ENCODE data around the gene OCIAD2. TPM values are rescaled to one million over a fixed set of nuclear protein-coding genes. Genes with fewer than 3 reads are reported as not detected.

Gene OCIAD2
- total and polyA plus RNA-seq, 2 experiments from 2014 or later, result 1.7 to 35.0 TPM

- in situ Hi-C loops (cut with MboI), result no loop called here
- 53 to 75% methylated on average over 1 of the region's 1 CpG for WGBS, 2 experiments (ENCODE audit: low coverage in 1 of 2, low lambda C conversion rate in 2 of 2, missing lambda C conversion rate in 2 of 2)
- H3K4me1 ChIP-seq (ENCODE audit: insufficient read depth), result no peaks in the 10 kb centered on the region
These were observed 43.9 kb downstream of the OCIAD2 start for GRCh38 chr4:48862661-48863060.

GRCh38 chr4:48862038-48862437, 44.5 kb downstream of the OCIAD2 start:
- no peaks in the 10 kb centered on the region for H3K9me2 ChIP-seq (ENCODE audit: insufficient read depth)
- H3K27ac ChIP-seq, result no peak overlapping the region
- H3K9ac ChIP-seq, result no peak overlapping the region
- H3K4me1 ChIP-seq (ENCODE audit: insufficient read depth), result no peaks in the 10 kb centered on the region
- no peaks in the 10 kb centered on the region for H3K79me2 ChIP-seq (ENCODE audit: insufficient read depth)
- H4K20me1 ChIP-seq (ENCODE audit: insufficient read depth), result no peaks in the 10 kb centered on the region
- H3F3A ChIP-seq (ENCODE audit: insufficient read depth), result peaks cover 7% of the 10 kb centered on the region; the same call in 1 of the 2 replicates
- peaks cover 19% of the 10 kb centered on the region for H3K36me3 ChIP-seq (ENCODE audit: low read depth)
- H3K9me3 ChIP-seq (ENCODE audit: low read depth), result no peaks in the 10 kb centered on the region
- H3K4me3 ChIP-seq, result no peak overlapping the region
- DNase-seq, result no peak
- no peak overlapping the region for H2AFZ ChIP-seq
- H3K4me2 ChIP-seq (ENCODE audit: unreplicated experiment), result no peak overlapping the region
- TF ChIP-seq EZH2 (IDR thresholded peaks at IDR 0.05; ENCODE audit: insufficient read depth, poor library complexity, severe bottlenecking) (no peak), EZH2phosphoT487 (IDR thresholded peaks at IDR 0.05; ENCODE audit: insufficient read depth, low read depth) (no peak)
- WGBS, 2 experiments (ENCODE audit: low coverage in 1 of 2, low lambda C conversion rate in 2 of 2, missing lambda C conversion rate in 2 of 2), result 96 to 98% methylated on average over 3 of the region's 3 CpGs
- no peaks in the 10 kb centered on the region for H3K27me3 ChIP-seq (replicated peaks; ENCODE audit: insufficient read depth)
- in situ Hi-C loops (cut with MboI), result no loop called here

More at GRCh38 chr4:48862661-48863060, 43.9 kb downstream of the OCIAD2 start:
- Histone ChIP-seq H3K9me3 (ENCODE audit: low read depth) (no peaks in the 10 kb centered on the region), H3K27me3 (replicated peaks; ENCODE audit: insufficient read depth) (no peaks in the 10 kb centered on the region), H3F3A (ENCODE audit: insufficient read depth) (peaks cover 7% of the 10 kb centered on the region; the same call in 1 of the 2 replicates), H3K27ac (no peak overlapping the region), H3K9me2 (ENCODE audit: insufficient read depth) (no peaks in the 10 kb centered on the region), H3K9ac (no peak overlapping the region), H3K79me2 (ENCODE audit: insufficient read depth) (no peaks in the 10 kb centered on the region), H3K4me3 (no peak overlapping the region), H2AFZ (no peak overlapping the region), H3K4me2 (ENCODE audit: unreplicated experiment) (no peak overlapping the region), H4K20me1 (ENCODE audit: insufficient read depth) (no peaks in the 10 kb centered on the region), H3K36me3 (ENCODE audit: low read depth) (peaks cover 19% of the 10 kb centered on the region)
- no peak for DNase-seq
- TF ChIP-seq EZH2phosphoT487 (IDR thresholded peaks at IDR 0.05; ENCODE audit: insufficient read depth, low read depth), result no peak
- no peak for TF ChIP-seq EZH2 (IDR thresholded peaks at IDR 0.05; ENCODE audit: insufficient read depth, poor library complexity, severe bottlenecking)

DNA sequence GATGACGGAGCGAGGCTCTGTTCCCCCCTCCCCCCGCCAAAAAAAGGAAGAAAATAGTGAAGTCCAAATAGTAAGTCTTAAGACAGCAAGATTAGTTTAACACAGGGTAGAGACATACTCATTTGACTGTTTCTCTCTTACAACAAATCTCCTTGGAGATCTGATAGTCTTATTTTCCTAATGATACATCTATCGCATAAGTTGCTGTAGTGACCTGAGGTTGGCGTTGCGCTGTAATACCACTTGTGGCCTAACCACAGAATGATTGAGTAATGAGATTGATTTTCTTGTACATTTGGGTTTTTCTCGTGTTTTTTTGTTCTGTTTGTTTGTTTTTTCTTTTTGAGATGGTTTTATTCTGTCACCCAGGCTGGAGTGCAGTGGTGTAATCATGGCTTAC, 48.4 kb downstream of the OCIAD2 start:
- DNase-seq, result no peak
- no peak overlapping the region for H3K4me2 ChIP-seq (ENCODE audit: unreplicated experiment)
- 96 to 99% methylated on average over 7 of the region's 7 CpGs for WGBS, 2 experiments (ENCODE audit: low coverage in 1 of 2, low lambda C conversion rate in 2 of 2, missing lambda C conversion rate in 2 of 2)
- no peaks in the 10 kb centered on the region for H3K27me3 ChIP-seq (replicated peaks; ENCODE audit: insufficient read depth)
- no peak overlapping the region for H3K27ac ChIP-seq
- peaks cover 7% of the 10 kb centered on the region for H3F3A ChIP-seq (ENCODE audit: insufficient read depth)
- no peaks in the 10 kb centered on the region for H3K9me3 ChIP-seq (ENCODE audit: low read depth)
- H2AFZ ChIP-seq, result no peak overlapping the region
- in situ Hi-C loops (cut with MboI), result no loop called here
- H3K9ac ChIP-seq, result no peak overlapping the region
- 0 out of 2 replicates have a peak, but pooled peaks cover 3% of the 10 kb centered on the region for H3K79me2 ChIP-seq (ENCODE audit: insufficient read depth)
- no peaks in the 10 kb centered on the region for H4K20me1 ChIP-seq (ENCODE audit: insufficient read depth)
- peaks cover 30% of the 10 kb centered on the region for H3K36me3 ChIP-seq (ENCODE audit: low read depth)
- TF ChIP-seq EZH2 (IDR thresholded peaks at IDR 0.05; ENCODE audit: insufficient read depth, poor library complexity, severe bottlenecking) (no peak), EZH2phosphoT487 (IDR thresholded peaks at IDR 0.05; ENCODE audit: insufficient read depth, low read depth) (no peak)
- H3K4me3 ChIP-seq, result no peak overlapping the region
- no peaks in the 10 kb centered on the region for H3K4me1 ChIP-seq (ENCODE audit: insufficient read depth)
- H3K9me2 ChIP-seq (ENCODE audit: insufficient read depth), result no peaks in the 10 kb centered on the region

DNA sequence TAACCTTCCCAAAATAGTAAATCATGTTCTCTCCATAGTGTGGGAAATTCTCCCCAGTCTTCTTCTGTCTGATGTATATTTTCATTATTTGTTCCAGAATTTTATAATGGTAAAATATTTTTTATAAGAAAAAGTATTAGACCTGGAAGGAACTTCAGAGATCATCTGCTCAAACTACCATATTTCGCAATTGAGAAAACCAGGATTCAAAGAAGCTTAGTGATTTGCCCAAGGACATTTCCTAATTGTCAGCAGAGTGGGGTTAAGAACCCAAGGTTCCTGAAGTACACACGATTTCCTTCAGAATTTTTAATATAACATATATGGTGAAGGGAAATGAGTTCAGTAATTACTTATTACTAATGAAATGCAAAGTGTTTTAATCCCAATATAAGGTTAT, 51.6 kb downstream of the OCIAD2 start:
- H3K4me1 ChIP-seq (ENCODE audit: insufficient read depth), result no peaks in the 10 kb centered on the region
- in situ Hi-C loops (cut with MboI), result no loop called here
- no peak overlapping the region for H3K9ac ChIP-seq
- H3K36me3 ChIP-seq (ENCODE audit: low read depth), result peaks cover 31% of the 10 kb centered on the region
- no peak for TF ChIP-seq EZH2 (IDR thresholded peaks at IDR 0.05; ENCODE audit: insufficient read depth, poor library complexity, severe bottlenecking)
- no peak for DNase-seq
- H3K9me2 ChIP-seq (ENCODE audit: insufficient read depth), result no peaks in the 10 kb centered on the region
- no peaks in the 10 kb centered on the region; the same call in 1 of the 2 replicates for H3F3A ChIP-seq (ENCODE audit: insufficient read depth)
- H2AFZ ChIP-seq, result no peak overlapping the region
- no peaks in the 10 kb centered on the region for H3K9me3 ChIP-seq (ENCODE audit: low read depth)
- H3K4me2 ChIP-seq (ENCODE audit: unreplicated experiment), result no peak overlapping the region
- no peak overlapping the region for H3K4me3 ChIP-seq
- WGBS, 2 experiments (ENCODE audit: low coverage in 1 of 2, low lambda C conversion rate in 2 of 2, missing lambda C conversion rate in 2 of 2), result 99 to 100% methylated on average over 2 of the region's 2 CpGs
- no peaks in the 10 kb centered on the region for H4K20me1 ChIP-seq (ENCODE audit: insufficient read depth)
- no peak overlapping the region for H3K27ac ChIP-seq
- H3K79me2 ChIP-seq (ENCODE audit: insufficient read depth), result peaks cover 25% of the 10 kb centered on the region; the same call in 1 of the 2 replicates
- H3K27me3 ChIP-seq (replicated peaks; ENCODE audit: insufficient read depth), result no peaks in the 10 kb centered on the region

- no peak for DNase-seq
- Histone ChIP-seq H3K27ac (no peak overlapping the region), H3K9me2 (ENCODE audit: insufficient read depth) (no peaks in the 10 kb centered on the region), H4K20me1 (ENCODE audit: insufficient read depth) (no peaks in the 10 kb centered on the region), H3K9me3 (ENCODE audit: low read depth) (no peaks in the 10 kb centered on the region), H3K79me2 (ENCODE audit: insufficient read depth) (peaks cover 29% of the 10 kb centered on the region; the same call in 1 of the 2 replicates), H3K4me2 (ENCODE audit: unreplicated experiment) (no peak overlapping the region), H3K4me1 (ENCODE audit: insufficient read depth) (no peaks in the 10 kb centered on the region), H3K9ac (no peak overlapping the region), H3K36me3 (ENCODE audit: low read depth) (peaks cover 24% of the 10 kb centered on the region), H3F3A (ENCODE audit: insufficient read depth) (no peaks in the 10 kb centered on the region; the same call in 1 of the 2 replicates), H3K27me3 (replicated peaks; ENCODE audit: insufficient read depth) (no peaks in the 10 kb centered on the region), H3K4me3 (no peak overlapping the region), H2AFZ (no peak overlapping the region)
- TF ChIP-seq EZH2 (IDR thresholded peaks at IDR 0.05; ENCODE audit: insufficient read depth, poor library complexity, severe bottlenecking) (no peak), EZH2phosphoT487 (IDR thresholded peaks at IDR 0.05; ENCODE audit: insufficient read depth, low read depth) (no peak)
- whole genome bisulfite sequencing, 2 experiments (ENCODE audit: low coverage in 1 of 2, low lambda C conversion rate in 2 of 2, missing lambda C conversion rate in 2 of 2), result 98 to 100% methylated on average over 1 of the region's 1 CpG
- in situ Hi-C loops (cut with MboI), result no loop called here
These were observed 52.2 kb downstream of the OCIAD2 start for GRCh38 chr4:48854395-48854683.

All from GM23248 (cell line).